GM13976 (cell line): ENCODE results near the gene STXBP1.

Experiments used
- DNase-seq: peaks from one replicate; pipeline ENCODE4 v3.0.0; 2012; ENCODE audit warnings: low spot score
- in situ Hi-C: fragments of 300-500 bp; cut with MboI; formaldehyde crosslinking; loops from one replicate; pipeline ENCODE4 v1.12.0; 2022; ENCODE audit warnings: low sequenced_read_pairs, mixed read lengths, inconsistent platforms; ENCODE audit not compliant: unreplicated experiment
- TF ChIP-seq, protein P1 (sequence below): IDR thresholded peaks from 2 replicates; pipeline ENCODE4 v1.5.1; 2012; ENCODE audit warnings: borderline replicate concordance, mild to moderate bottlenecking; ENCODE audit not compliant: insufficient read depth; ENCODE audit errors: extremely low read depth, missing control alignments, control extremely low read depth

STXBP1 gene

GRCh38 chr9:127603226-127603625, 8.9 kb upstream of the STXBP1 start:
- in situ Hi-C loops: no loop called here
- DNase-seq: no peak
- TF ChIP-seq, protein P1, sequence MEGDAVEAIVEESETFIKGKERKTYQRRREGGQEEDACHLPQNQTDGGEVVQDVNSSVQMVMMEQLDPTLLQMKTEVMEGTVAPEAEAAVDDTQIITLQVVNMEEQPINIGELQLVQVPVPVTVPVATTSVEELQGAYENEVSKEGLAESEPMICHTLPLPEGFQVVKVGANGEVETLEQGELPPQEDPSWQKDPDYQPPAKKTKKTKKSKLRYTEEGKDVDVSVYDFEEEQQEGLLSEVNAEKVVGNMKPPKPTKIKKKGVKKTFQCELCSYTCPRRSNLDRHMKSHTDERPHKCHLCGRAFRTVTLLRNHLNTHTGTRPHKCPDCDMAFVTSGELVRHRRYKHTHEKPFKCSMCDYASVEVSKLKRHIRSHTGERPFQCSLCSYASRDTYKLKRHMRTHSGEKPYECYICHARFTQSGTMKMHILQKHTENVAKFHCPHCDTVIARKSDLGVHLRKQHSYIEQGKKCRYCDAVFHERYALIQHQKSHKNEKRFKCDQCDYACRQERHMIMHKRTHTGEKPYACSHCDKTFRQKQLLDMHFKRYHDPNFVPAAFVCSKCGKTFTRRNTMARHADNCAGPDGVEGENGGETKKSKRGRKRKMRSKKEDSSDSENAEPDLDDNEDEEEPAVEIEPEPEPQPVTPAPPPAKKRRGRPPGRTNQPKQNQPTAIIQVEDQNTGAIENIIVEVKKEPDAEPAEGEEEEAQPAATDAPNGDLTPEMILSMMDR: no peak

- in situ Hi-C loops: no loop called here
- no peak for DNase-seq
- TF ChIP-seq, protein P1: no peak
Observed at GRCh38 chr9:127606043-127606442, 6.0 kb upstream of the STXBP1 start.

GRCh38 chr9:127608104-127608966, 3.7 kb upstream of the STXBP1 start:
- TF ChIP-seq, protein P1: no peak
- DNase-seq: peak; percentile 89
- in situ Hi-C loops: no loop called here

DNA sequence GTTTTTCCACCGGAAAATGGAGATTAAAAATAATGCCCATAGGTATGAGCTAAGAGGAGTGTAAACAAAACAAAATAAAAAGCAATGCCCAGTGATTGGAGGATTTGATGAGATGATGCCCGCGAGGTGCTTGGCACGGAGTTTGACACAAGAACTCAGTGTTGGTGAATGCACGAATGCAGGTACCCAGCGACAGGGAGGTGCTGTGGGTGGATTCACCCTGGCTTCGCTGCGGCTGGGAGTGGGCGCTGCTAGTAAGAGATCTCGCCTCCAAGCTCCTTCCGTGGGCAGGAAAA, 526 bp upstream of the STXBP1 start:
- in situ Hi-C loops: no loop called here
- TF ChIP-seq, protein P1: no peak
- DNase-seq: no peak

DNA sequence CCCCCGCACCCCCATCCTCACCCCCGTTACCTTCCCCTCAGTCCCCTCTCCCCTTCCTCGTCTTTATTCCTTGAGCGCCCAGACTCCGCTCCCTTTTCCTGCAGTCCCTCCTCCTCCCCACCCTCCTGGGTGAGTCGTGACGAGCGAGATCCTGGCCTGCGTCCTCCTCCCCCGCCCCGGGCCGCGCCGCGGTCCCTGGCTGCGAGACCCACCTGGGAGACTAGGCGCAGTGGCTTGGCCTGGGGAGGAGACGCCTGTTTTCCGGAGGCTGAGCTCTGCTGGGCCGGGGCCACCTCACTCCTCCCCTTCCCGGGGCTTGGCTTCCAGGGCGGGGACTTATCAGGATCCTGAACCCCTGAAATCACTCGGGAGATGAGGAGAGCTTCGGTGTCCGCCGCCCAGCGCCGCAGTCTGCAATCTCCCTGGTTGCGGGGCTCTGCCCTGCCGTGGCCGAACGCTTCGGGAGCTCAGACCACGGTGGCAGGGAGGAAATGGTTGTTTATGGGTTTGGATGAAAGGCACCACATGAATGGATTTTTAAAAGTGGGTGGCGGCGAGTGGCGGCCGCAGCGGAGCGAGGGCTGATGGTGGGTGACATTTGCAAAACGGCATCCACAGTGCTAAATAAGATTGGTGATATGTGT, 984 bp downstream of the STXBP1 start:
- TF ChIP-seq, protein P1: no peak
- DNase-seq: peak; percentile 46
- in situ Hi-C loops: no loop called here

GRCh38 chr9:127613583-127613954, 1.5 kb downstream of the STXBP1 start:
- DNase-seq: no peak
- TF ChIP-seq, protein P1: no peak
- in situ Hi-C loops: no loop called here
